HG02678 (cell line): ENCODE data around the gene EPB41L2.
"Not testable (repeated sequence)": the region's sequence is repeated elsewhere in the genome, so short reads cannot be mapped to it uniquely, and the experiment has no call there.

Source experiments
- ATAC-seq: cut with Tn5 transposase; IDR thresholded peaks from one replicate; pipeline ENCODE4 v1.9.1; 2021; ENCODE audit warnings: mild to moderate bottlenecking, moderate library complexity; ENCODE audit not compliant: unreplicated experiment

EPB41L2 gene

GRCh38 chr6:131005439-131006016, 57.5 kb downstream of the EPB41L2 start:
- no peak for ATAC-seq

- ATAC-seq: no peak
Measured at GRCh38 chr6:131004936-131005335, 58.1 kb downstream of the EPB41L2 start.

- ATAC-seq: no peak
Measured at GRCh38 chr6:131004387-131004755, 58.7 kb downstream of the EPB41L2 start.

- ATAC-seq: no peak
Measured at GRCh38 chr6:131003488-131004386, 59.3 kb downstream of the EPB41L2 start.

DNA sequence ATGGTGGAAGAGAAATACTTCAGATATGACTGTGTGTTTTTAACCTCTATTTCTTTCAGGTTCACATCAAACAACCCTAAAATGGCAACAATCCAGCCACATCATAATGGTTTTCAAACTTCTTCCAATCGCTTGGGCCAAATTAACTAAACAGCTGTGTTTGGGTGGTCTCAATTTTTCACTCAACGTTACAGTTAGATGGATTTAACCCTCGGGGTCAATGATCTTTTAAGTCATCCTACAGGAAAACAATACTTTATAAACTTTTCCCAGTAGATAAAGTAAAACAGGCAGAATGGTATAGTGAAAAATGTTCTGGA, 60.4 kb downstream of the EPB41L2 start:
- no peak for ATAC-seq

- no peak for ATAC-seq
Measured at GRCh38 chr6:131001945-131002660, 60.9 kb downstream of the EPB41L2 start.

GRCh38 chr6:131001111-131001736, 61.8 kb downstream of the EPB41L2 start:
- ATAC-seq: no peak

DNA sequence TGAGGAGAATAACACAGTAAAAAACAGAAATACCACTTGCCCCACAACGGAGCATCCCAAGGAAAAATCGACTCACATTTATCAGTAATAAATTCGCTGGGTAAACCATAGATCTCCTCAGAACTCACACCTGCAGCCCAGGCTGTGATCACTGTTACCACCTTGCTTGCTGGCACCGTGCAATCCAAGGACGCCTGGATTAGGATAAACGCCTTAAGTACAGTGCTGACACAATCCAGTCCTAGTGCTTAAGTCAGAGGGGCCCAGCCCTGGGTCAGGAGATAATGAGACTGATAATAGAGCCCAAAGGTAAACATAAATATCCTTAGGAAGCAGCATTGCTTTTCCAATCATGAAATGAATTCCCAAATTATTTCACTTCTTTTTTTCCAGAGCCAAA, 62.5 kb downstream of the EPB41L2 start:
- ATAC-seq: no peak

DNA sequence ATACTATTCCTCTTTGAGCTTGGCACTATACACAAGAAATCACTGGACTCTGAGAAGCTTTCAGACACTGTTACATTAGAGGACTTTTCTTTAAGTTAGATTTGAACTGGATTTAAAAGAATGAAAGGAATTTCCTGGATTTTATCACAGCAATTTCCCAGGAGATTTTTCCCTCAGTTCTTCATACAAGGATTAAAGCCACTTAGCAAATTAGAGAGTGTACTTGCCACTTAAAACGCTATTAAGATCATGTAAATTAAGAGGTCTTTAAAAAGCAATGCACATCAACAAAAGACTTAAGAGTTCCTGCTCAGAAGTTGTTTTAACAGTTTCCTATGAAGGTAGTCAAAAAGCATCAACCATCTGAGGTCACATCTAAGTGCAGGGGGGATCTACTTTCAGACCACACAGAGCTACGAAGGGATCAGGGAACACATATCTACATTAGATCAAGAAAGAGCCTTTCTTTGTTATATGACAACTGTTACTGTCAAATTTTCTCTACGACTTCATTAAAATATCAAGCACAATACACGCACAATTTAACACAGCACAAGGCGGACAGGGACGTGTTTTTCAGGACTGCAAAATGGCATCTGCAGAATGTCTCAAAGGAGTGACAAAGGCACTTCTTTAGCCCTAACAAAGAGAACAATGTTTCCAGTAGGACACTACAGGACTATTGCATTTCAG, 65.8 kb downstream of the EPB41L2 start:
- ATAC-seq: no peak

DNA sequence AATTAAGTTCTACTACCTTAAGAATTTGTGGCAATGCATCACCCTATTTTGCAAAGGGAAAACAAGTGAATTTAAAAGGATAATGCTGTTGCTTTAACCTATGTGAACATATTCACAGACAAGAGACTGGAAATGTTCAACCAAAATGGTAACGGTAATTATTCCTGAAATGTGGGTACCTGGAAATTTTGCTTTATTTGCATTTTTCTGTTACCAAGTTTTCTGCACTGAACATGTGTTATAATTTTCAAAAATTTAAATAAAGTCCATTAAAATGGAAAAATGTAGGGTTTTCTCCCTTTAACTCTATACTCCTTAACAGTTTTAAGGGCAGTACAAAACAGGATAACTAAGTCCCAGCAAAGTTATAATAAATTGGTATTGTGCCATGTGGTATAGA, 66.4 kb downstream of the EPB41L2 start:
- no peak for ATAC-seq

DNA sequence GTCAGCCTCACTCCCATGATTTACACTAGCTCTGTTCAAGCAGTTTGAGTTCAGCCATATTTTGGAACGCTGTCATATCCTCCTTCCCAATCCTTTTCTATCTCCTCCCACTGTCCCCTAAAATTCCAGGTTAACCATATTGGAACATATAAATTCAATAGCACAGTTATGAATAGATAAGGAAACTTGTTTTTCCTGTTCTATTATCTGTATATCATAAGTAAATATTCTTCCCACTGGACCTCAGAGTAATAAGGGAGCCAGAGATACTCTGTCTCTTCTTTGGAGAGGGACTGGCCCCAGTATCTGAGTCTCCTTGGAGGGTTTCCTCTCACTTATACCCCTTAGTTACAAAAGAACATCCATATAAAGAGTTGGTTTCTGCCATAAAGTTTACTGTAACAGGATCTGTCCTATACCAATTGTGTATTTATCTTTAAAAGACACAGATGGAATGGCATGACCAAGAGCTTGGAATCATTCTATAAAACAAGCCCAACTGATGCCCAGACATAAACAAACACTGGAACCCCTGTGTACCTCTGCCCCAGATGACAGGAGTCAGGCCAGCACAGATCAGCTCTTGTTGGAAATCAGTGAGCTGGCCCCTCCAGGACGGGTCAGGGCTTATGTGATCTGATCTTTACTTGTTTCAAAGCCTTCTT, 67.1 kb downstream of the EPB41L2 start:
- no peak for ATAC-seq

DNA sequence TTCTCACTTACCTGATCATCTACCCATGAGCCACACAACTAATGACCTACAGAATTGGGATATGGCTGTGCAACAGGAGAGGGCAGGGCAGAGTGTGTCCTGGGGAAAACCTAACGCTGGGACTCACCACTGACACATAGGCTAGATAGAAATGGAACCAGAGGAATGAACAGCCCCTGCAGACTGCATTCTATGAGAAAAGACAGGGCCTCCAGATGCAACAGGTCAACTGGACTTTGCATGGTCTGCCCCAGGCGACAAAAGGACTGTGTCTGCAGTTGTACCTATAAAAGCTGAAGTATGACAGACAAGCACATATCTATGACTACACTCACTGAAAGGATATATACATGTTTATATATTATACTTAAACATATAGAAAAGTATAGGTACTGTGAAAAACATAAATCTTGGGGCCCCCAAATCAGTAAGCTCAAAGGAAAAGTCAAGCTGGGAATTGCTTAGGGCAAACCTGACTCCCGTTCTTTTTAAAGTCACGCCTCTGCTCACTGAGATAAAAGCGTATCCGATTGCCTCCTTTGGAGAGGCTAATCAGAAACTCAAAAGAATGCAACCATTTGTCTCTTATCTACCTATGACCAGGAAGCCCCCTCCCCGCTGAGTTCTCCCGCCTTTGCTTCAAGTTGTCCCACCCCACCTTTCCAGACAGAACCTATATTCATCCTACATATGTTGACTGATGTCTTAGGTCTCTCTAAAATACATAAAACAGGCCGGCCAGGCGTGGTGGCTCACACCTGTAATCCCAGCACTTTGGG, 68.5 kb downstream of the EPB41L2 start:
- ATAC-seq: no peak

DNA sequence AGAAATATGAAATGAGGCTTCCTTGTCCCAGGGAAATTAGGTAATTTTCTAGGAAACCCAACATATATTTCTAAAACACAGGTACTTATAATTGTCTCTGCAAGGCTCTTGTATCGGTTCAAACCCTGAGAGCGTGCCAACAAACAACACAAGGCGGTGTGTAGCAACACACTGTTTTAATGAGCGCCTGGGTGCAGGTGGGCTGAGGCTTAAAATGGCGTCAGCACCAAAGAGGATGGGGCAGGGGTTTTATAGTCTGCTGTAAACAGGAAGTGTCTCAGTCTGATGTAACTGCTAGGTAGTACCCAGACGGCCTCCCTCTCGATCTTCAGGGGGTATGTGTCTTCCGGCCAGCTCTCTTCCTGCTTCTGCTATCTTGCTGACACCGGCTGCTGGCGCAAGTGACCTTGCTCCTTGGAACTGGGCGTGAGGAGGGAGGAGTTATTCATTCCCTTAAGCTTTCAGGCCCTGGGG, 69.7 kb downstream of the EPB41L2 start:
- no peak for ATAC-seq

GRCh38 chr6:130991422-130992137, 71.5 kb downstream of the EPB41L2 start:
- no peak for ATAC-seq

GRCh38 chr6:130987539-130987938, 75.5 kb downstream of the EPB41L2 start:
- not testable (repeated sequence) for ATAC-seq

GRCh38 chr6:130985115-130985514, 77.9 kb downstream of the EPB41L2 start:
- ATAC-seq: no peak

GRCh38 chr6:130982941-130983456, 80.0 kb downstream of the EPB41L2 start:
- ATAC-seq: peak; percentile 64

GRCh38 chr6:130982135-130982534, 80.9 kb downstream of the EPB41L2 start:
- no peak for ATAC-seq

GRCh38 chr6:130981409-130981808, 81.6 kb downstream of the EPB41L2 start:
- no peak for ATAC-seq
